ENCODE results near the gene SPINT1. TPM values are rescaled to one million over a fixed set of nuclear protein-coding genes. Genes with fewer than 3 reads are reported as not detected.
A peak's percentile ranks its signal among the peaks of the same experiment; 100 is the strongest.

Gene SPINT1
- total and polyA plus RNA-seq, 2 of the 13 experiments (the other 11 are each of a cell fraction or from before 2014, with no cell fraction given) = 0.49 to 2.5 TPM

DNA sequence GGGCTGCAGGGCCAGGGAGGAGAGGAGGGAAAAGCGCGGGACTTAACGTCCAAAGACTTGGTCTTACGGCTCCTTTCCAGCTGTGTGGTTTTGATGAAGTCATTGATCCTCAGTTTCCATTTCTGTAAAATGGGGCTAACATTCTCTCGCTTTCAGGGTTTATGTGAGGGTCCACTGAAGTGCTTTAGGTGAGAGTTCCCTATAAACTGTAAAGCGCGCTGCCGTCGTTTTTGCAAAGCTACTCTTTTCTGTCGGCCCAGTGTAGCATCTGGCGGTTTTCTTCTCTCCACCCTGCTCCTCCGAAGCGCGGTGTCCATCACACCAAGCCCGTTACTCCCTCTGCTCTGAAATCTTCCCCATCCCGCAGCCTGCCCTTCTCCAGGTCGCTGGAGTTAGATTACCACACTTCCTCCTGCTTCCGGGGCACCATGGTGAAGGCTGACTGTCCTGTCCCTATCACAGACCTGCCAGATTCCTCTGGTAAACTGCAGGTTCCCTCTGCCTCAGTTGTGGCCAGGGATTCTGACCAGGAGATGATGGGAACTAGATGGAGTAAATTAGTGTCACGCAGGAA is 35.9 kb upstream of the SPINT1 start (continued):
- TF ChIP-seq REXO4 (CRISPR knock-in tag; IDR thresholded peaks at IDR 0.05; ENCODE audit: borderline replicate concordance) (no peak), ZMYM3 (CRISPR knock-in tag; IDR thresholded peaks at IDR 0.05) (peak; percentile 83), ARNT2 (CRISPR knock-in tag; IDR thresholded peaks at IDR 0.05; ENCODE audit: low read depth) (0 out of 2 replicates have a peak, but pooled peaks have one; percentile 8), ZBTB7A (CRISPR knock-in tag; IDR thresholded peaks at IDR 0.05) (no peak)
- TF ChIP-seq, protein P1, sequence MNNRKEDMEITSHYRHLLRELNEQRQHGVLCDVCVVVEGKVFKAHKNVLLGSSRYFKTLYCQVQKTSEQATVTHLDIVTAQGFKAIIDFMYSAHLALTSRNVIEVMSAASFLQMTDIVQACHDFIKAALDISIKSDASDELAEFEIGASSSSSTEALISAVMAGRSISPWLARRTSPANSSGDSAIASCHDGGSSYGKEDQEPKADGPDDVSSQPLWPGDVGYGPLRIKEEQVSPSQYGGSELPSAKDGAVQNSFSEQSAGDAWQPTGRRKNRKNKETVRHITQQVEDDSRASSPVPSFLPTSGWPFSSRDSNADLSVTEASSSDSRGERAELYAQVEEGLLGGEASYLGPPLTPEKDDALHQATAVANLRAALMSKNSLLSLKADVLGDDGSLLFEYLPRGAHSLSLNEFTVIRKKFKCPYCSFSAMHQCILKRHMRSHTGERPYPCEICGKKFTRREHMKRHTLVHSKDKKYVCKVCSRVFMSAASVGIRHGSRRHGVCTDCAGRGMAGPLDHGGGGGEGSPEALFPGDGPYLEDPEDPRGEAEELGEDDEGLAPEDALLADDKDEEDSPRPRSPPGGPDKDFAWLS (CRISPR knock-in tag; IDR thresholded peaks at IDR 0.05; ENCODE audit: borderline replicate concordance) = 0 out of 2 replicates have a peak, but pooled peaks have one; percentile 19

DNA sequence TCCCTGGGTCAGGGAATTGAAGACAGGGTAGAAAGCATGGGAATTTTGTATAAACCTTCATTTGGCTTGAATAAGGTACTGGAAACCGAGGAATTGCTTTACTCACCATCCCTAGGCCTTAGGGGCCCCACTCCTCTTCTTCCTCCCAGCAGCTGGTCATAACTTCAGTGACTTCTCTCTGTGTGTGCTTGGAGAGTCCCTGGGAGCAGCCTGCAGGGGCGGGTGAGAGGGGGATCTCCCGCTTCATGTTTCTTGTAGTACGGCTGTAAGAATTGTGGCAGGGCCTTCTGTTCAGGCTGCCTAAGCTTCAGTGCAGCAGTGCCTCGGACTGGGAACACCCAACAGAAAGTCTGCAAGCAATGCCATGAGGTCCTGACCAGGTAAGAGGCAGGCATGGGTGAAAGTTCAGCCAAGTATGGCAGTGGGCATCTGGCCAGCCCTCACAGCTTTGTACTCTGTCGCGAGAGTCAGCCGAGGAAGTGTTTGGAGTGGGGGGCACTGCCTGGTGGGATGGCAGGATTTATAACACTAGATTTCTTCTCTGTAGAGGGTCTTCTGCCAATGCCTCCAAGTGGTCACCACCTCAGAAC is 34.9 kb upstream of the SPINT1 start:
- intact Hi-C loops (cut with micrococcal nuclease; ENCODE audit: unreplicated experiment) (no loop called here), in situ Hi-C loops (cut with HindIII; ENCODE audit: extremely low pct_ligation_motif_present, low pct_unique_long_range_greater_than_20kb) (no loop called here)
- Histone ChIP-seq H3K4me1 (ENCODE audit: insufficient read depth, low read length) (peaks cover 26% of the 10 kb centered on the region), H3K79me2 (ENCODE audit: insufficient read depth, low read length) (peaks cover 18% of the 10 kb centered on the region), H3K9ac (ENCODE audit: insufficient read depth, low read depth, low read length) (0 out of 2 replicates have a peak overlapping the region, but pooled peaks have one; percentile 81), H4K20me1 (ENCODE audit: insufficient read depth, low read length) (no peaks in the 10 kb centered on the region), H3K9me3 (ENCODE audit: low read length) (no peaks in the 10 kb centered on the region), H3K4me3 (replicated peaks in 1 of 3; ENCODE audit: insufficient read depth in 1 of 3, low read depth in 2 of 3, low read length in 3 of 3) (no peak overlapping the region), H3K27me3 (ENCODE audit: control insufficient read depth in 1 of 2, insufficient read depth in 2 of 2, low read length in 2 of 2) (no peaks in the 10 kb centered on the region; a peak in 1 of 5 replicates), H3K27ac (ENCODE audit: extremely low read length, insufficient read depth, low read length) (no peak overlapping the region), H3K4me2 (ENCODE audit: low read depth, low read length) (peak overlapping the region; percentile 97), H3K36me3 (replicated peaks in 1 of 2; ENCODE audit: control insufficient read depth in 1 of 2, insufficient read depth in 2 of 2, low read length in 2 of 2) (peaks cover 7 to 22% of the 10 kb centered on the region in 2 experiments), H2AFZ (ENCODE audit: low read length) (no peak overlapping the region)
- ChIA-PET POLR2A (no interaction called here), CTCF (ENCODE audit: low intra/inter-chr PET ratio, low total read pairs) (no interaction called here)
- DNase-seq (ENCODE audit: low spot score) = no peak
- ATAC-seq = no peak
- no peak for TF ChIP-seq FOXK2 (IDR thresholded peaks at IDR 0.05)
- no peak for TF ChIP-seq SNAPC2 (CRISPR knock-in tag; IDR thresholded peaks at IDR 0.05)
- TF ChIP-seq ZNF121 (CRISPR knock-in tag; IDR thresholded peaks at IDR 0.05) = no peak
- no peak for FAIRE-seq
- WGBS (ENCODE audit: low lambda C conversion rate) = 85% methylated on average over 5 of the region's 8 CpGs
- no TSS peak for BruUV-seq (replicated peaks)
